H1 (cell line): Measurements from ENCODE around the gene GABBR1. TPM values are rescaled to one million over a fixed set of nuclear protein-coding genes. Genes with fewer than 3 reads are reported as not detected.

ENCODE experiments used
- CTCF ChIA-PET: fragments of 300-600 bp; sonication (Branson Sonifier 250); formaldehyde crosslinking; loops from one replicate; lab custom pipeline; 2021; ENCODE audit not compliant: partially characterized antibody; lab: Charles Lee
- POLR2A ChIA-PET: fragments of 300-600 bp; sonication (Branson Sonifier 250); formaldehyde crosslinking; loops from one replicate; lab custom pipeline; 2021; ENCODE audit warnings: inconsistent platforms; ENCODE audit not compliant: partially characterized antibody; lab: Charles Lee
- DNase-seq, 2 experiments: peaks; one replicate each; pipeline versions ENCODE4 v3.0.0 to v3.0.0-alpha.2; 2010 to 2022; ENCODE audit warnings: low spot score in 2 of 2, low read depth in 1 of 2, mixed read lengths in 1 of 2
- FAIRE-seq: peaks from 2 replicates; lab custom pipeline; 2011; peaks lifted over from hg19 to GRCh38; lab: Jason Lieb, UNC
- H2AFZ ChIP-seq: 2 replicates; pipeline ENCODE4 v1.8.1; 2012; ENCODE audit warnings: low read length, inconsistent platforms
- H2AK5ac ChIP-seq: 2 replicates; pipeline ENCODE4 v1.6.1; 2013; ENCODE audit warnings: low read depth, low read length
- H2BK120ac ChIP-seq: replicated peaks from 2 replicates; pipeline ENCODE3; 2013; ENCODE audit warnings: low read depth, low read length, inconsistent platforms
- H2BK12ac ChIP-seq: 2 replicates; pipeline ENCODE4 v1.6.1; 2013; ENCODE audit warnings: low read depth, low read length
- H2BK15ac ChIP-seq: 2 replicates; pipeline ENCODE4 v1.6.1; 2013; ENCODE audit warnings: low read length
- H2BK20ac ChIP-seq: 2 replicates; pipeline ENCODE4 v1.6.1; 2013; ENCODE audit warnings: low read length
- H2BK5ac ChIP-seq: 2 replicates; pipeline ENCODE4 v1.6.1; 2013; ENCODE audit warnings: low read depth, low read length
- H3K14ac ChIP-seq: 2 replicates; pipeline ENCODE4 v1.6.1; 2013; ENCODE audit warnings: inconsistent platforms; ENCODE audit not compliant: insufficient read length
- H3K18ac ChIP-seq: 2 replicates; pipeline ENCODE4 v1.6.1; 2013; ENCODE audit warnings: low read length; ENCODE audit errors: extremely low read depth
- H3K23ac ChIP-seq: 2 replicates; pipeline ENCODE4 v1.6.1; 2013; ENCODE audit warnings: inconsistent platforms; ENCODE audit not compliant: insufficient read length
- H3K23me2 ChIP-seq: 2 replicates; pipeline ENCODE4 v1.6.1; 2013; ENCODE audit warnings: low read depth, low read length
- H3K27ac ChIP-seq: 2 replicates; pipeline ENCODE4 v1.6.1; 2011; ENCODE audit warnings: low read depth, low read length, inconsistent platforms
- H3K27me3 ChIP-seq, 4 experiments: replicated peaks in 1 of 4; 1 replicate in 1 of 4; 2 replicates in 3 of 4; pipeline versions ENCODE4 v1.6.1 to v1.8.1; 2011 to 2013; ENCODE audit warnings: low read length in 3 of 4, mild to moderate bottlenecking in 3 of 4, inconsistent platforms in 2 of 4, mixed read lengths in 2 of 4, moderate library complexity in 1 of 4; ENCODE audit not compliant: control insufficient read depth in 3 of 4, insufficient read depth in 3 of 4; ENCODE audit errors: extremely low read depth in 1 of 4
- H3K36me3 ChIP-seq, 4 experiments: 2 replicates each; pipeline versions ENCODE4 v1.6.1 to v1.8.1; 2011 to 2013; ENCODE audit warnings: mild to moderate bottlenecking in 4 of 4, low read length in 3 of 4, moderate library complexity in 2 of 4, control low read depth in 1 of 4, inconsistent platforms in 1 of 4; ENCODE audit not compliant: insufficient read depth in 4 of 4, control insufficient read depth in 2 of 4
- H3K4ac ChIP-seq: replicated peaks from 2 replicates; pipeline ENCODE3; 2013; ENCODE audit warnings: low read length, low read depth, mixed read lengths, inconsistent platforms; ENCODE audit not compliant: insufficient read length
- H3K4me1 ChIP-seq, 4 experiments: replicated peaks in 1 of 4; 1 replicate in 1 of 4; 2 replicates in 3 of 4; pipeline versions ENCODE4 v1.6.1 to v1.8.1; 2011 to 2013; ENCODE audit warnings: low read length in 3 of 4, inconsistent platforms in 2 of 4, mixed read lengths in 1 of 4; ENCODE audit not compliant: insufficient read depth in 4 of 4, control insufficient read depth in 3 of 4
- H3K4me2 ChIP-seq, 2 experiments: 2 replicates each; pipeline versions ENCODE4 v1.6.1 to v1.8.1; 2011 to 2013; ENCODE audit warnings: low read depth in 2 of 2, low read length in 2 of 2, control low read depth in 1 of 2, inconsistent platforms in 1 of 2, mild to moderate bottlenecking in 1 of 2; ENCODE audit not compliant: insufficient read depth in 1 of 2
- H3K4me3 ChIP-seq, 4 experiments: fragments of 200-600, 300-600 bp in 1 of 4; sonication (generic), shearing (Covaris generic), sonication (Bioruptor Twin) in 1 of 4; 2 replicates each; pipeline versions ENCODE4 v1.5.1 to v1.8.1; 2011 to 2016; ENCODE audit warnings: low read length in 4 of 4, low read depth in 3 of 4, control low read depth in 2 of 4, inconsistent platforms in 2 of 4, mild to moderate bottlenecking in 2 of 4, mixed read lengths in 1 of 4, moderate library complexity in 1 of 4; ENCODE audit not compliant: insufficient read depth in 2 of 4; ENCODE audit errors: extremely low read depth in 1 of 4
- H3K56ac ChIP-seq: replicated peaks from 2 replicates; pipeline ENCODE3; 2013; ENCODE audit warnings: low read depth, mild to moderate bottlenecking, mixed read lengths, low read length, inconsistent platforms; ENCODE audit not compliant: insufficient read length
- H3K79me1 ChIP-seq: 2 replicates; pipeline ENCODE4 v1.6.1; 2013; ENCODE audit warnings: low read depth, low read length, control low read depth
- H3K79me2 ChIP-seq, 2 experiments: 2 replicates each; pipeline versions ENCODE4 v1.6.1 to v1.8.1; 2012 to 2013; ENCODE audit warnings: low read length in 2 of 2, mild to moderate bottlenecking in 2 of 2, inconsistent platforms in 1 of 2; ENCODE audit not compliant: insufficient read depth in 2 of 2, control insufficient read depth in 1 of 2
- H3K9ac ChIP-seq, 4 experiments: replicated peaks in 1 of 4; 1 replicate in 1 of 4; 2 replicates in 3 of 4; pipeline versions ENCODE4 v1.6.1 to v1.8.1; 2011 to 2013; ENCODE audit warnings: low read depth in 3 of 4, low read length in 3 of 4, control low read depth in 2 of 4, mild to moderate bottlenecking in 2 of 4, moderate library complexity in 2 of 4, inconsistent platforms in 1 of 4; ENCODE audit errors: extremely low read depth in 1 of 4
- H3K9me3 ChIP-seq, 2 experiments: 2 replicates each; pipeline versions ENCODE4 v1.6.1 to v1.8.1; 2012 to 2013; ENCODE audit warnings: mild to moderate bottlenecking in 2 of 2, moderate library complexity in 2 of 2, control low read depth in 1 of 2, inconsistent platforms in 1 of 2, low read depth in 1 of 2, low read length in 1 of 2, mixed read lengths in 1 of 2; ENCODE audit not compliant: insufficient read depth in 2 of 2
- H4K20me1 ChIP-seq, 2 experiments: replicated peaks in 1 of 2; 2 replicates each; pipeline versions ENCODE3 to v1.8.1; 2011 to 2013; ENCODE audit warnings: inconsistent platforms in 2 of 2, low read length in 2 of 2, mild to moderate bottlenecking in 1 of 2; ENCODE audit not compliant: insufficient read depth in 2 of 2, control insufficient read depth in 1 of 2
- H4K5ac ChIP-seq: 2 replicates; pipeline ENCODE4 v1.6.1; 2013; ENCODE audit warnings: low read length, low read depth, mixed read lengths, inconsistent platforms; ENCODE audit not compliant: insufficient read length
- H4K8ac ChIP-seq: 2 replicates; pipeline ENCODE4 v1.8.0; 2013; ENCODE audit warnings: mild to moderate bottlenecking, moderate library complexity, low read length, inconsistent platforms; ENCODE audit not compliant: insufficient read depth; ENCODE audit errors: extremely low read depth
- H4K91ac ChIP-seq: replicated peaks from 2 replicates; pipeline ENCODE3; 2013; ENCODE audit warnings: low read length, mixed read lengths, inconsistent platforms; ENCODE audit not compliant: insufficient read length
- CBX8 ChIP-seq: fragments of 300-800, 300-1000 bp; sonication (generic); IDR thresholded peaks from 2 replicates; pipeline ENCODE4 v1.7.1; 2016; ENCODE audit warnings: low read depth, low read length, borderline replicate concordance
- HDAC6 ChIP-seq: IDR thresholded peaks from one replicate; pipeline ENCODE4 v1.7.1; 2012; ENCODE audit warnings: low read depth, mild to moderate bottlenecking, inconsistent platforms, low read length, moderate library complexity
- JUN ChIP-seq: IDR thresholded peaks from 2 replicates; pipeline ENCODE4 v1.6.1; 2011; ENCODE audit warnings: low read depth, mild to moderate bottlenecking, improper control_type of control experiment, low read length
- KDM1A ChIP-seq: fragments of 200-600, 300-600 bp; sonication (generic); IDR thresholded peaks from 2 replicates; pipeline ENCODE4 v1.7.1; 2016; ENCODE audit warnings: mild to moderate bottlenecking, low read length, borderline replicate concordance
- RXRA ChIP-seq: IDR thresholded peaks from 2 replicates; pipeline ENCODE4 v1.6.1; 2011; ENCODE audit warnings: low read depth, mild to moderate bottlenecking, low read length, moderate library complexity; ENCODE audit not compliant: insufficient read depth
- ZNF274 ChIP-seq: IDR thresholded peaks from 2 replicates; pipeline ENCODE4 v1.7.0; 2012; ENCODE audit warnings: low read length, borderline replicate concordance; ENCODE audit errors: extremely low read depth
- WGBS, 2 experiments: shearing (Covaris generic) in 1 of 2; methylation state at CpG; one replicate each; pipeline versions ENCODE4 v1.1.6 to v1.1.7; 2013 to 2015; ENCODE audit warnings: low lambda C conversion rate in 2 of 2, mixed read lengths in 2 of 2, inconsistent platforms in 1 of 2, low coverage in 1 of 2, missing lambda C conversion rate in 1 of 2; ENCODE audit not compliant: insufficient replicate concordance in 2 of 2, insufficient coverage in 1 of 2, insufficient read length in 1 of 2; ENCODE audit errors: extremely low coverage in 1 of 2, missing lambda C conversion rate in 1 of 2; 5-methylcytosine and 5-hydroxymethylcytosine counted together
- polyA plus RNA-seq, 7 experiments: library from polyadenylated mRNA; depleted of rRNA in 3 of 7; stranded (reverse) in 5 of 7; unstranded in 2 of 7; fragments of >200 nt in 5 of 7; fragments of 200-250 nt in 2 of 7; gene quantifications; 1 replicate in 5 of 7; 2 replicates in 1 of 7; 4 replicates in 1 of 7; pipeline versions ENCODE4 v1.2.1 to v1.2.3, GENCODE V29; 2011 to 2013; ENCODE audit warnings: missing spikeins in 2 of 7, mixed read lengths in 2 of 7
- total RNA-seq: library from RNA; stranded (reverse); fragmentation: NEBNext Ultra II Directional; extraction: Animal tissue kit (Norgen Biotek cat#: 25700); gene quantifications from 2 replicates; pipeline ENCODE4 v1.2.1, GENCODE V29; 2021

Gene GABBR1
- total and polyA plus RNA-seq, 2 of the 8 experiments (the other 6 are each of a cell fraction or from before 2014, with no cell fraction given) = 75.9 to 78.3 TPM

- Histone ChIP-seq H3K4me1 (no peaks in the 10 kb centered on the region; a peak in 1 of 7 replicates), H4K5ac (no peak overlapping the region), H3K79me2 (no peaks in the 10 kb centered on the region), H3K79me1 (no peaks in the 10 kb centered on the region), H3K23me2 (no peaks in the 10 kb centered on the region), H3K36me3 (no peaks in the 10 kb centered on the region), H3K23ac (no peak overlapping the region), H3K4me3 (no peak overlapping the region), H2BK12ac (no peak overlapping the region), H3K27ac (no peak overlapping the region), H2BK5ac (no peak overlapping the region), H2BK15ac (no peak overlapping the region), H4K91ac (no peak overlapping the region), H2AK5ac (no peak overlapping the region), H2BK20ac (no peak overlapping the region), H3K56ac (no peak overlapping the region), H3K27me3 (no peaks in the 10 kb centered on the region), H3K4ac (no peak overlapping the region), H3K4me2 (no peak overlapping the region), H2AFZ (no peak overlapping the region)
- POLR2A ChIA-PET = interaction anchor here (1.7 to 3.5 kb wide), 2 partner anchors 8 to 155 kb away, joined by 3 to 20 read pairs; no protein-coding TSS in a partner anchor
- 81% methylated on average over 4 of the region's 4 CpGs; no CpG with 5 or more reads in 1 of the 2 experiments for WGBS, 2 experiments
- DNase-seq = peak in 1 of 2 experiments; percentile 4
- no peak for FAIRE-seq
- TF ChIP-seq HDAC6 = no peak
- no peak for TF ChIP-seq RXRA
- TF ChIP-seq ZNF274 = no peak
- no peak for TF ChIP-seq CBX8
- no peak for TF ChIP-seq JUN
- TF ChIP-seq KDM1A = no peak
- TF ChIP-seq, all 59 proteins: peak for 0
- Histone ChIP-seq H2BK120ac (no peak overlapping the region), H3K9ac (no peak overlapping the region), H3K18ac (no peak overlapping the region), H4K8ac (no peak overlapping the region), H3K9me3 (no peaks in the 10 kb centered on the region), H4K20me1 (no peaks in the 10 kb centered on the region), H3K14ac (no peak overlapping the region)
- CTCF ChIA-PET = interaction anchor here (0.6 to 7.2 kb wide), 25 partner anchors 8 to 517 kb away, joined by 3 to 53 read pairs (median 5); partner anchors contain the start of genes OR12D1, OR12D3, OR5V1 and UBD
These were observed 42.7 kb downstream of the GABBR1 start for GRCh38 chr6:29590218-29590808.
